PFSK-1 (cell line): Measurements from ENCODE around the gene FAAH.

Source experiments
- FOXP2 ChIP-seq: optimal IDR thresholded peaks from 2 replicates; pipeline ENCODE3; 2011; ENCODE audit warnings: borderline replicate concordance, control low read depth, inconsistent platforms; ENCODE audit not compliant: insufficient read depth; ENCODE audit errors: extremely low read length, extremely low read depth
- POLR2AphosphoS5 ChIP-seq: IDR thresholded peaks from 2 replicates; pipeline ENCODE4 v1.6.1; 2012; ENCODE audit warnings: low read depth, mild to moderate bottlenecking, control low read depth, low read length, moderate library complexity
- TAF1 ChIP-seq: IDR thresholded peaks from 2 replicates; pipeline ENCODE4 v1.6.1; 2012; ENCODE audit warnings: low read length, control low read depth, borderline replicate concordance; ENCODE audit not compliant: insufficient read depth
- TF ChIP-seq, protein P1 (sequence below), 2 experiments: IDR thresholded peaks; 2 replicates each; pipeline versions ENCODE4 v1.6.1 to v1.8.0; 2011 to 2012; ENCODE audit warnings: low read depth in 2 of 2, low read length in 2 of 2, control low read depth in 1 of 2, inconsistent platforms in 1 of 2, mild to moderate bottlenecking in 1 of 2, moderate library complexity in 1 of 2; ENCODE audit not compliant: insufficient read depth in 1 of 2

GRCh38 chr1:46434358-46434757, 40.2 kb downstream of the FAAH start:
- TF ChIP-seq POLR2AphosphoS5 (no peak), TAF1 (no peak), FOXP2 (no peak)
- TF ChIP-seq, protein P1, sequence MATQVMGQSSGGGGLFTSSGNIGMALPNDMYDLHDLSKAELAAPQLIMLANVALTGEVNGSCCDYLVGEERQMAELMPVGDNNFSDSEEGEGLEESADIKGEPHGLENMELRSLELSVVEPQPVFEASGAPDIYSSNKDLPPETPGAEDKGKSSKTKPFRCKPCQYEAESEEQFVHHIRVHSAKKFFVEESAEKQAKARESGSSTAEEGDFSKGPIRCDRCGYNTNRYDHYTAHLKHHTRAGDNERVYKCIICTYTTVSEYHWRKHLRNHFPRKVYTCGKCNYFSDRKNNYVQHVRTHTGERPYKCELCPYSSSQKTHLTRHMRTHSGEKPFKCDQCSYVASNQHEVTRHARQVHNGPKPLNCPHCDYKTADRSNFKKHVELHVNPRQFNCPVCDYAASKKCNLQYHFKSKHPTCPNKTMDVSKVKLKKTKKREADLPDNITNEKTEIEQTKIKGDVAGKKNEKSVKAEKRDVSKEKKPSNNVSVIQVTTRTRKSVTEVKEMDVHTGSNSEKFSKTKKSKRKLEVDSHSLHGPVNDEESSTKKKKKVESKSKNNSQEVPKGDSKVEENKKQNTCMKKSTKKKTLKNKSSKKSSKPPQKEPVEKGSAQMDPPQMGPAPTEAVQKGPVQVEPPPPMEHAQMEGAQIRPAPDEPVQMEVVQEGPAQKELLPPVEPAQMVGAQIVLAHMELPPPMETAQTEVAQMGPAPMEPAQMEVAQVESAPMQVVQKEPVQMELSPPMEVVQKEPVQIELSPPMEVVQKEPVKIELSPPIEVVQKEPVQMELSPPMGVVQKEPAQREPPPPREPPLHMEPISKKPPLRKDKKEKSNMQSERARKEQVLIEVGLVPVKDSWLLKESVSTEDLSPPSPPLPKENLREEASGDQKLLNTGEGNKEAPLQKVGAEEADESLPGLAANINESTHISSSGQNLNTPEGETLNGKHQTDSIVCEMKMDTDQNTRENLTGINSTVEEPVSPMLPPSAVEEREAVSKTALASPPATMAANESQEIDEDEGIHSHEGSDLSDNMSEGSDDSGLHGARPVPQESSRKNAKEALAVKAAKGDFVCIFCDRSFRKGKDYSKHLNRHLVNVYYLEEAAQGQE (IDR thresholded peaks at IDR 0.05; ENCODE audit: insufficient read depth in 1 of 2, low read depth in 2 of 2, low read length in 2 of 2) = no peak
